ENCODE measurements around the gene PLD1. TPM values are rescaled to one million over a fixed set of nuclear protein-coding genes. Genes with fewer than 3 reads are reported as not detected.

PLD1 gene
- total RNA-seq, 1 donor from 2014 or later = 6.0 TPM

DNA sequence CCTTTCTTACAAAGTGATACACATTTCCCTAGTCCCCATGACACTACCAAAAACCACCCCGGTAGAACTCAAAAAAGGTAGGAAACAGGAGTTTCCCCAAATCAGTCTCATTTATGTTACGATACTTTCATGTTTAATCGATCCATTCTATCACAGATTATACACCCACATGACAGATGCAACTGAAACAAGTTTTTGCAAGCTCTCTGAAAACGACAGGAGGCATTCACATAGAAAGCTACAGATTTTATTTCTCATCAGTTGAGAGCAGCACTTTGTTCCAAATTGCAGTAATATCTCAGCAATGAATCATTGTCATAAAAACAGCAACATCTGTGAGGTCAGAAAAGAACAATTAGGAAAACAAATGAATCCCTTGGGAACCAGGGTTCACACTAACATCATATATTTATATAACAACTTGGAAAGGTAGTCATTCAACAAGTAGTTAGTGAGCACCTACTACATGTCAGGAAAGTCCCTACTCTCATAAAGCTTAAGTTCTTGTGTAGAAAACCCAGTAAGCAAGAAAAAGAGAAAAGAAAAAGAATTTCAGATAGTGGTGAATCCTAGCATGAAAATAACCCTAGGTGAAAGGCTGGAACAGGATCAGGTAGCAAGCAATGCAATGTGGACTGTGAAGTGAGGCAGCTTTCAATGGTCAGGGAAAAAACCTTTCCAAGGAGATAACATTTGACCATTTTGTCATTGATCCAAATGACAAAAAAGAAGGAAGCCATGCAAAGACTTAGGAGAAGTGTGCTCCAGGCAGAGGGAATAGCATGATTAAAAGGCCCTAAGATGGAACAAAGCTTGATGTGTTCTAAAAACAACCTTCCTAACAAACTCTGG lies 8.3 kb downstream of the PLD1 start:
- DNase-seq (ENCODE audit: low read depth) = peak; percentile 61

DNA sequence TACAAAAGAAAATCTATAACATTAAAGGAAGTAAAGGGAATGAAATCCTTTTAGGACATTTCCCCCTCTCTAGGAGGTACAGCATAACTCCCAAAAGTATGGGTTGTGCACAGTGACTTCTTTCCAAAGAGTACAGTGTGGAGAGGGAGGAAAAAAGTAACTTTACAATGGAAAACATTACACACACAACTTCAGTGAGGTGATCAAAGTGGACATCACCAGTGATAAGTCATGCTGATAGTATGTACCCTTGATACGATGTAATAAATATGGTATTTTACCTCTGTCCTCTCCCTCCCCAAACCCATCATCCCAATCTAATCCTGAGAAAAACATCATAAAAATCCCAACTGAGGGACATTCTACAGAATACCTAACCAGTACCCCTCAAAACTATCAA lies 10.8 kb downstream of the PLD1 start:
- DNase-seq (ENCODE audit: low read depth) = no peak

DNA sequence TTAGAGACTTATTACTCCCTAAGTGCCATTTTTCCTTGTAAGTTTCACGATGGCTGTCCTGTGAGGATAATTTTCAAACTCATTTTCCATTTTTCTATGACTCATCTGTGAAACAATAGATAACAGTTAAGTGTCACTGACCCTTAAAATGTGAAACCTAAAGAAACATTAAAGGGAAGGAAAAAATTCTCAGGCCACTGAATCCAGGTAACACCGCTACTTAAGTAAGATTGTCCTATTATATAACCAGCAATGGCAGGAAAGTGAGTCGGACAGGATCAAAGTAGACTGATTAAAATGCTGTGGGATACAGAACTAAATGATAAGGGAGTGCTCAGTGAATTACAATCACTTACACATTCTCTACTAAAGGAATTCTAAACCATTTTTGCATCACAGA lies 12.4 kb downstream of the PLD1 start:
- no peak for DNase-seq (ENCODE audit: low read depth)

DNA sequence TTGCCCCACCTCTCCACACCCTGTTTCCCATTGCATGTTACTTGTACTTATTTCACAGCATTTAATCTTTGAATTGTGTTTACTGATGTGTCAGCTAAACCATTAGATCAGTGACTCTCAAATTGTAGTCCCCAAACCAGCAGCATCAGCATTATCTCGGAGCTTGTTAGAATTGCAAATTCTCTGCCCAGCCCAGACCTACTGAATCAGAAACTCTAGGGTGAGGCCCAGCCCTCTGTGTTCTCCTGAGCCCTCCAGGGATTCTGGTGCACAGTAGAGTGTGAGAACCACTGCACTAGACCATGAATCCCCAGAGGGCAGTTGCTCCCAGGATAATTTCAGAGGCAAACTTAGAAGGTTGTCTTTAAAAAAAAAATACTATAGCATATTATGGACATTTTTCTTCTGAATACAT lies 13.0 kb downstream of the PLD1 start:
- no peak for DNase-seq (ENCODE audit: low read depth)

DNA sequence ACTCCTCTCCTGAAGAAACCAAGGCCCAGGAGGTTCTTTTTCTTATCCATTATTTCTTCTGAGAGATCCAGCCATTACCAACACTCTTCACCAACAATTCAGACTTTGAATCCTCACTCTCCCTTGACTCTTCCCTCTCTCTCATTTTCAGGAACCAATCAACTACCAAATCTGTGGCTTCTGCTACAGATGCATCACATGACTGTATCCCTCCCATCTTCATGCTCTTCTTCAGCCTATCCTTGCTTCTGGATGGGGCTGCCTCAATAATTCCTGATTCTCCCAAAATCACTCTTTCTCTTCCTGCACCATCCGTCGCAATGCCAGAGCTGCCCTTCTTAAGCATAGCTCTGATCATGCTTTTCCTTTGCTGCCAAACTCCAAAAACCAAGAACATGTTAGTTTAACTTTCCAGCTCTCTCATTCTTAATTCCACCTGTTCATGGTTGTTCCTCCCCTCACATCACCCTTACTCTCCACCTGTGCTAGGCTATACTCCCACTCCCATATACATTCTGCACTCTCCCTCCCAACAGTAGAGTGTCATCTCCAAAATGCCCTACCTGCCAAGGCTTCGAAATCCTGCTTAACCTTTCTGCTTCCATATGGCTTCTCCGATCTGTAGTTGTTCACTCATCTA lies 13.5 kb downstream of the PLD1 start:
- DNase-seq (ENCODE audit: low read depth) = no peak

DNA sequence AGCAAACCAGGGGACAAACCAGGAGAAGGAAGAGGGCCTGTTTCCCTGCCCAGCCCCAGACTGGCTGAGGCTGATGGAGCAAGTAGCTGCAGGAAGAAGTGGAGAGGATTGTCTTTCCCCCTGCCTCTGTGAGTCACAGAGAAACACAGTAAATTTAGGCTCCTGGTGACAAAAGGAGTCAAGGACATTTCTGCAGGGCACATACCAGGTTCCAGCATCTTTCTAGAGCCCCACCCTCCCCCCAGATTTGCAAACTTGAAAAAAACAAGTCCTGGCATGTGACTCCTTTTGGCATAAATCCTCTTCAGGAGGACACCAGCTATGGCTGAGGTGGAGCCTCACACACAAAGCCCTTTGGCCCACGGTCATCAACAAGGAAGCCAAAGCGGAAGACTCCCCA lies 17.8 kb downstream of the PLD1 start:
- DNase-seq (ENCODE audit: low read depth) = no peak

DNA sequence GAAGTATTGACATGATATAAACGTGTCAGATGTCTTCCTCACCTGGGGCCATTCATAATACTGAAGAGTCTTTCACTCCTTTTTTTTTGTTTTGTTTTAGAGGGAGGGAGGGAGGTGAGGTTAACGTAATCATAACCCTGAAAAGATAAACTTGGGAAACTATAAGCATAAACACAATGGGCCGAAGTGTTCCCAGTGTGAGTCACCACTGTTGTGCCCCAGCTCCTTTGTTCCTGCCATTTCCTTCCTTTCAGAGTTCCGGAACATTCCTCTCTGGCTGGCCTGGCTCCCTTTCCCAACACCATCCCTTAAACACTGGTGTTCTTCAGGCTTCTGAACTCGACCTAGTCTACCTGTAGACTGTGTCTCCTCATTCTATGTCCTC lies 18.6 kb downstream of the PLD1 start:
- no peak for DNase-seq (ENCODE audit: low read depth)

DNA sequence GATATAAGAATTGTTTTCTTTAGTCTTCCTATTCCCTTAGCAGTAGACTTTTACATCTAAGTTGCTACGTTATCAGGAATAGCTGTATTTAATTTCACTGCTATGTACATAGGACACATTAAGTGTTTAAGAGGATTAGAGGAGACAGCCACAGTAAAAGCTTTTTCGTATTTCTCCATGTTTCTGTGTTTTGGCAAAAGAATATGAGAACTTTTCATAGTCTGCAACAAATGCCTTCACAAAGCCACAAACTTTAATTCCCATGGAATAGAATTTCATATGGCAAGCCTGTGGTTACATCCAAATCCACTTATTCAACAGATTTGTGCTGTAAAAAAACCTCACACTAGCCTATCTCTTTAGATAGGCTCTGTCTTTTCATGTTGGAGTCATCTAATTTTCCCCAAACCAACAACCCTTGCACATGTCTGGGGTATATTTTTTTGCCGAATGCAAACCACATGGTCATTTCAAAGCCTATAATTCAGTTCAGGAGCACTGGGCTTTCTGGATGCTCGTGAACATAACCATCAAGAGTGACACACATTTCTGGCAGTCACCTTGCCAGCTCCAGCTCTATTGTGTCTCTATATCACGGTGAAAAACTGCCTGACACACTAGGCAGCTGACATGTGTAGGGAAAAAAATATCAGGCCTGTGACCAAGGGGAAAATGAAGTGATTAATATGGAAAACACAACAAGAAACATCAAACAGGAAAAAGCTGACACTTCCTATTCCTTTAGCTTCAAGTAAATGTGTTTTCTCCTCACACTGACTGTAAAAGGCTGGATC lies 19.2 kb downstream of the PLD1 start:
- peak; percentile 81 for DNase-seq (ENCODE audit: low read depth)

DNA sequence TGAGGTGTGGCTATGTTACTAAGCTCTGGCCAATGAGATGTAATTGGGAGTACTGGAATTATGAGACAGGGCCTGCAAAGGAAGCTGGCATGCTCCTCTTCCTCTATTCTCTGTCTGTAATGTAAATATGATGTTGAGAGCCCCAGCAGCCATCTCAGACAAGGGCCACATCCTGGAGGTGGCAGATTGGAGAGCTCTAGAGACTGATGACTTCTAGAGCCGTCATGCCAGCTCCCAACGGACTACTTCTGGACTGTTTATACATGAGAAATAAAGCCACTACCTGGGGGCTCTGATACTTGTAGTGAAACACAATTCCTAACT lies 19.7 kb downstream of the PLD1 start:
- no peak for DNase-seq (ENCODE audit: low read depth)

DNA sequence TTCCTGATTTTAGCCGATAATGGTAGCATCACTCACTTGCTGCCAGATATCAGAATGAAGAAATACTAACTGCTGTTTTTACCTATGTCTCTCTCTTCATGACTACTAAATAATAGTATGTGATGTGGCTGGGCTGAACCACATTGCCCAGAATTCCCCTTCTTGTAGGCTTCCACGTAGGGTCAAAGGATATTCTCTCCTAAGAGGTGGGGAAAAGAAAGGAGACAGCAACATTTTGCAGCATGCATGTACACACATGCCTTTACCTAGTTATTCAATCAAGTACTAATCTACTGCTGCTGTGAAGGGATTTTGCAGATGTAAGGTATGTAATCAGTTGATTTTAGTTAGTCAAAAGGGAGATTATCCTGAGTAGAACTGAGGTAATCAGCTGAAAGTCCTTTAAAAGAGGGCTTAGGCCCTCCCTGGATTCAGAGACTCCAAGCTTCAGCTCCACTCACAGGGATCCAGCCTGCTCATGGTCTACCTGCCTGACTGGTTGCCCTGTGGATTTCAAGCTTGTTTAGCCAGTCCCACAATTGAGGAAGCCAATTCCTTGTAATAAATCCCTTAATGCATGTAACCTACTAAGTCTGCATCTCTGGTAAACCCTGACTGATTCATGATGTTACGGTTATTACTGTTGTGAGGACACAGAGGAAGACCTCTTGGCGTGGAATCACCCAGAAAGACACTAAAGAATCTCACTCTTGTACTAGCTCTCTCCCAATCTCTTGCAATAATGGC lies 20.4 kb downstream of the PLD1 start:
- DNase-seq (ENCODE audit: low read depth) = no peak

DNA sequence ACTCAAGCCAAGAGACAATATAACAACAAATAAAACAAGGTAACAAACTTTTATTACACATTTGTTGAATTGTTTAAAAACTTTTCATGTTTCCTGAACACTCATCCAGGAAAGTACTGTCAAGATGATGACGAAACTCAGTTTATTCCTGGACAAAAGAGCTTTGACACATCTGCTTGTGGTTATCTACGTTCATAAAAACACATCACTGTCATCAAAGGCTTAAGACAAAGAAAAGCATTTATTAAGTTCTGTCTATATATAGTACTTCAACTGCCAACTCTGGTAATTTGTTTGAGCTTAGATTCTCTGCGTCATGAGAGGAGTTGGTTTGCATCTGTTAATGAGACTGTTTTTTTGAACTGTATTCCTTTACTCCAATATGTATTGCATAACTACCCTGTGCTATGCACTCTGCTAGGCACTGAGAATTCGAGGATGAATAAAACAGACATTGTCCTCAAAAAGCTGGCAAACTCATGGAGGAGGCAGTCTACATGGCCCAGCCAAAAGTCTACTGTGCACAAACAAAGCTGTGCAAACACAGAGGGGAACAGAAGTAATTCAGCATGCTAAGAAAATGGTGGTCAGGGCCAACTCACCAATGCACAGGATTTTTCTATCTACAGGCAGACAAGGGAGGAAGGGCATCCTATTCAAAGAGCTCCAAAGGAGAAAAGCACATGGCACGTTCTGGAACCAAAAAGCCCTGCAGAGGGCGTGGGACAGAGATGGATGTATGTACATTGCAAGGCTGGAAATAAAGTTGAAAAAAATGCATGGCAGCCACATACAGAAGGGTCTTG lies 21.5 kb downstream of the PLD1 start:
- DNase-seq (ENCODE audit: low read depth) = peak; percentile 84

DNA sequence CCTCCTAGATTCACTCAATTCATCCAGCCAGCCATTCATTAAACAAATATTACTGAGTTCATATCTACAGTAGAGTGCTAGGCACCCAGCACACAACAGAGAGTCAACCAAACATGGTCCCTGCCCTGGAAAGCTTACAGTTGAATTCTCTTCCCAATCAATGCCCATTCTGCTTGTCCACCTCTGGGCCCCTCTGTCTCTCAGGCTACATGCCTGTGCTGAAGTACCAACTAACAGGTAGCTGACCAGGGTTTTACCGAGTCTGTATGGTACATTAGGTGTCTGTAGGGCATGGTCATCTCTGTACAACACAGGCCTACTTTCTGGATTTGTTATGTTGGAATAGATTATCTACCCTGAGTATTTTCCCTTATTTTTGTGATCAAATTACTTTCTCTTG lies 23.3 kb downstream of the PLD1 start:
- DNase-seq (ENCODE audit: low read depth) = no peak

DNA sequence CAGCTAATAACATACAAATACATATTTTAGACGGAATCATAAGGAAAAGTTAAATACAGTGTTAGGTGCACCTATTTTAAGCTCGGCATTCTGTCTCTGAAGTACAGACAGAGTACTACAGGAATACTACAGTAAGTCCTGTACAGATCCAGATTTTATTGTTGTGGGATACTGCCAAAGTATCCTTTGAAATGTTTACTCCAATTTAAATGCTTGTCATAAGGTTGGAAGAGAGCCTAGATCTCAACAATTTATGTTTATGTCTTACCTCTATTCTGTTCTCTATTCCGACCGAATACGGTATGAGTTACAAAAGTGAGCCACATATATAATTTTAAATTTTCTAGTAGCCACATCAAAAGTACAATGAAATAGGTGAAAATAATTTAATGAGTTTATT lies 25.3 kb downstream of the PLD1 start:
- no peak for DNase-seq (ENCODE audit: low read depth)

DNA sequence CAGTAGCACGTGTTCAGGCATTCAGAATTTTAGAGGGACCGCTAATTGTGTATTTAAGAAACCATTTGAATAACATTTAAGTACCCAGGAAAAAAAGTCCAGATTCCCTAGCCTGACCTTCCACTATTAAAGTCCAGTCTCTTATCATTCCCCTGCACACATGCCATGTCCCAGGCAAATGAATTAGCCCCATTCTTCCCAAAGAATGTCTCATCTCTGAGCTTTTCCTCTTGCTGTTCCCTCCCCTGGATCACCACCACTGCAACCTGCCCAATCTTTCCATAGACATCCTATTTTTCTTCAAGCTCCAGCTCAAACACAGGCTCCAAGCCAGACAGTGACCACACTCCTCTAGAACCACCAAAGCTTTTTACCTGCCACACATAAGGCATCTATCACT lies 25.9 kb downstream of the PLD1 start:
- no peak for DNase-seq (ENCODE audit: low read depth)

DNA sequence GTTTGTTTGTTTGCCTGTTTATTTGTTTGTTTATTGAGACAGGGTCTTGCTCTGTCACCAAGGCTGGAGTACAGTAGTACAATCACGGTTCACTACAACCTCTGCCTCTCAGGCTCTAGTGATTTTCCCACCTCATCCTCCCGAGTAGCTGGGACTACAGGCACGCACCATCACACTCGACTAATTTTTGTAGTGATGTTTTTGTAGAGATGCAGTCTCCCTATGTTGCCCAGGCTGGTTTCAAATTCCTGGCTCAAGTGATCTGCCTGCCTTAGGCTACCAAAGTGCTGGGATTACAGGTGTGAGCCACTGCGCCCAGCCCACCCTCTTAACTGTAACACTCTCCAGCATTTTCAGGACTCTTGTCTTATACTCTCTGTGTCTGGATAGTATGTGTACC lies 26.7 kb downstream of the PLD1 start:
- DNase-seq (ENCODE audit: low read depth) = no peak

DNA sequence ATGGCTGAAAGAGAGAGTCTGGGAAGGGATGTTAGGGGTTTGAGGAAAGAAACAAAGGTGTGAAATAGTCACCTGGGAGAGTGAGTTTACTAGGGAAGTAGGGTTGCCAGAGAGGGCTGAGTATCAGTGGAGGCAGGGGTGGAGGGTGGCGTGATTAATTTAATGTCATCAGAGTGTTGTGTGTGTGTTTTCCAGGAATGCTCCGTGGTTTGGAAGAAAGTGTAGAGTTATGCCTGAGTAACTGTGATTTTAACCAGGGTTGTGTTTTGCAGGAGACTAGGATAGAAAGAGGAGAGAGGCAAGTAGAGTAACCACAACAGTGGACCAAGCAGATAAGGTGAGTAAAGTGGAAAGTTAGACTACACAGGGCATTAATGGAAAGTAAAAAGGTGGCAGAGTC lies 27.2 kb downstream of the PLD1 start:
- no peak for DNase-seq (ENCODE audit: low read depth)

DNA sequence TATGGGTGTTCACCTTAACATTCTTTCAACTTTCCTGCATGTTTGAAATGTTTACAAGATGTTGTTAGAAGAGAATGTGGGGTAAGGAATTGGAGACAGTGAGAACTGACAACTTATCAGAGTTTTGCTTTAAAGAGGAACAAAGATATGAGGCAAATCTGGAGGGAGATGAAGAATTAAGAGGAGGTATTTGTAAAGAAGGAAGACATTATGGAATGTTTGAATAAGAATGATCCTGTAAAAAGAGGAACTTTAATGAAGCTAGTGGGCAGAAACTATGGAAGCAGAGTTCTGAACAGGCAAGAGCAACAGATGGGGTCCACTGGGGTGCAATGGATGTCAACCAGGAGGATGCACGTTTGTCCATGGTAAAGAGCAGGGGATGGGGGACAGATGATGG lies 27.7 kb downstream of the PLD1 start:
- no peak for DNase-seq (ENCODE audit: low read depth)

DNA sequence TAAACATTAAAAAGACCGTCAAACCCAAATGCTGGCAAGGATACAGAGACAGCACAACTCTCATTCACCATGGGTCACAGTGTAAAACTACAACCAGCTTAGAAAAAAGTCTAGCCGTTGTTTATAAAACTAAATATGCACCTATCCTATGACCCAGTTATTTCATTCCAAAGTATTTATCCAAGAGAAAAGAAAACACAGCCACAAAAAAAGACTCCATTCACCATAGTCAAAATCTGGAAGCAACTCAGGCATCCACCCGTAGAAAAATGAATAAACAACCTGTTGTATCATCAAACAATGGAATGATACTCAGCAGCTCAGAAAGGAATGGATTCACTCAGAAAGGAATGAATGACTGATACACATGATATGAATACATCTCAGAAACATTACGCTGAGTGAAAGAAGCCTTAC lies 28.6 kb downstream of the PLD1 start:
- DNase-seq (ENCODE audit: low read depth) = no peak

DNA sequence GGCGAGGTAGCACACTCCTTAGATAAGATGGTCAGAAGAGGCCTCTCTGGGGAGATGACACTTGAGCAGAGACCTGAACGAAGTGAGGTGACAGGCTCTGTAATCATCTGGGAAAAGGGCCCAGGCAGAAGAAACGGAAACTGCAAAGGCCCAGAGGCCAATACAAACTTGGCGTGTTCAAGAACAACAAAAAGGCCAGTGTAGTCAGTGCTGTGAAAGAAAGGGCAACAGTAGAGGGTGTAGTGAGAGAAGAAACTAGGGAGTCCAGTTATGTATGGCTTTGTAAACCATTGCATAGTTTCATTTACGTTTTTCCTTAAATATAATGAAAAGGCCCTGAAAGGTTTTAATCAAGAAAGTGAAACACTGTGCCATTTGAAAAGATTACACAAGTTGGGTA lies 31.8 kb downstream of the PLD1 start:
- DNase-seq (ENCODE audit: low read depth) = no peak

DNA sequence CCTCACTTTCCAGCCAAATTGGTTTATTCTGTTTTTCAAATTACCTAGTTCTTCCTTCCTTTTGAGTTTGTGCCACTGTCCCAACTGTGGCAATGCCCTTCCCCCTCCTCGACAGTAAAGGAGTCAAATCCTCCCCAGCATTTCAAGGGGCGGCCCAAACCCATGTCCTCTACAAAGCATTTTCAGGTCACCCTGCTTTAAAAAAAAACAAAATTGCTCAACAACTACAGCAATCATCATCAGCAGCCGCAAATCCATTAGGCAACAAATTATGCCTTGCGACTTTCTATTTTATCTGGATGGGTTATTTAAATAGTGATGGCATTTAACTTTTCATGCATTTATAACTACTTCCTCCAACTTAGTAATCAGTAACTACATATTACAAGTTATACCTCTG lies 32.7 kb downstream of the PLD1 start:
- no peak for DNase-seq (ENCODE audit: low read depth)
